ENCODE data around the gene CHCHD10. TPM values are rescaled to one million over a fixed set of nuclear protein-coding genes. Genes with fewer than 3 reads are reported as not detected.

CHCHD10 gene
- total and polyA plus RNA-seq, 2 experiments from 2014 or later, result 1.6 to 22.3 TPM

DNA sequence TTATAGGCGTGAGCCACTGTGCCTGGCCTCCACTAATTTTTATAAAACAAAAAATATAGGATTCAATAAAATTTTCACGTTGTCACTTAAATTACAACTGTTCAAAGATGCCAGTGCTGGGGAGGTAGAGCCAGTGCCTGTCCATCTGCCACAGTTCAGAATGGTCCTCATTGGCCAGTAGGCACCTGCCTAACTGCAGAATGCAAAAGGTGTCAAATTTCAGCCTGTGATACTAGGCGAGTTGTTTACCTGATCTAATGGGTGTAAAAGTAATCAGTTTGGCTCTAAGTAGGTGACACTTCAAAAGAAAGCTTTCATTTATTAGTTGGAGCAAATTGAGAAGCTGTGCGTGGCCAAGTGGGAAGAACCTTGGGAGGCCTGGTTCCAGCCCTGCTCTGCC is 21.3 kb upstream of the CHCHD10 start:
- Histone ChIP-seq H3K36me3 (ENCODE audit: low read depth) (peaks cover 1% of the 10 kb centered on the region; the same call in 1 of the 2 replicates), H3K9ac (no peak overlapping the region), H4K20me1 (ENCODE audit: insufficient read depth) (peaks cover 22% of the 10 kb centered on the region; the same call in 1 of the 2 replicates), H3K27ac (no peak overlapping the region), H3K4me3 (no peak overlapping the region), H3K27me3 (replicated peaks; ENCODE audit: insufficient read depth) (no peaks in the 10 kb centered on the region), H3K9me2 (ENCODE audit: insufficient read depth) (no peaks in the 10 kb centered on the region), H3K79me2 (ENCODE audit: insufficient read depth) (peaks cover 62% of the 10 kb centered on the region), H3F3A (ENCODE audit: insufficient read depth) (peaks cover 10% of the 10 kb centered on the region), H3K9me3 (ENCODE audit: low read depth) (no peaks in the 10 kb centered on the region), H3K4me2 (ENCODE audit: unreplicated experiment) (no peak overlapping the region), H3K4me1 (ENCODE audit: insufficient read depth) (peaks cover 27% of the 10 kb centered on the region), H2AFZ (no peak overlapping the region)
- WGBS, 2 experiments (ENCODE audit: low coverage in 1 of 2, low lambda C conversion rate in 2 of 2, missing lambda C conversion rate in 2 of 2), result 76% methylated on average over 4 of the region's 4 CpGs
- in situ Hi-C loops (cut with MboI), result no loop called here
- TF ChIP-seq EZH2 (IDR thresholded peaks at IDR 0.05; ENCODE audit: insufficient read depth, poor library complexity, severe bottlenecking) (no peak), EZH2phosphoT487 (IDR thresholded peaks at IDR 0.05; ENCODE audit: insufficient read depth, low read depth) (no peak)
- DNase-seq, result no peak

- H2AFZ ChIP-seq, result no peak overlapping the region; the same call in 1 of the 2 replicates
- H3K4me2 ChIP-seq (ENCODE audit: unreplicated experiment), result peak overlapping the region; percentile 89
- peaks cover 56% of the 10 kb centered on the region for H3K79me2 ChIP-seq (ENCODE audit: insufficient read depth)
- peak overlapping the region; percentile 98; the same call in 1 of the 2 replicates for H3K27ac ChIP-seq
- peaks cover 10% of the 10 kb centered on the region for H3F3A ChIP-seq (ENCODE audit: insufficient read depth)
- no peaks in the 10 kb centered on the region for H3K27me3 ChIP-seq (replicated peaks; ENCODE audit: insufficient read depth)
- no peak for DNase-seq
- H3K9me3 ChIP-seq (ENCODE audit: low read depth), result no peaks in the 10 kb centered on the region
- H3K4me3 ChIP-seq, result peak overlapping the region; percentile 93
- H3K9ac ChIP-seq, result peak overlapping the region; percentile 99
- H3K9me2 ChIP-seq (ENCODE audit: insufficient read depth), result no peaks in the 10 kb centered on the region
- H3K4me1 ChIP-seq (ENCODE audit: insufficient read depth), result peaks cover 27% of the 10 kb centered on the region
- no peaks in the 10 kb centered on the region for H3K36me3 ChIP-seq (ENCODE audit: low read depth)
- no peak for TF ChIP-seq EZH2phosphoT487 (IDR thresholded peaks at IDR 0.05; ENCODE audit: insufficient read depth, low read depth)
- no peak for TF ChIP-seq EZH2 (IDR thresholded peaks at IDR 0.05; ENCODE audit: insufficient read depth, poor library complexity, severe bottlenecking)
- peaks cover 22% of the 10 kb centered on the region; the same call in 1 of the 2 replicates for H4K20me1 ChIP-seq (ENCODE audit: insufficient read depth)
- in situ Hi-C loops (cut with MboI), result no loop called here
- 30 to 33% methylated on average over 3 of the region's 3 CpGs for WGBS, 2 experiments (ENCODE audit: low coverage in 1 of 2, low lambda C conversion rate in 2 of 2, missing lambda C conversion rate in 2 of 2)
These were observed 20.1 kb upstream of the CHCHD10 start for GRCh38 chr22:23787910-23788309.

DNA sequence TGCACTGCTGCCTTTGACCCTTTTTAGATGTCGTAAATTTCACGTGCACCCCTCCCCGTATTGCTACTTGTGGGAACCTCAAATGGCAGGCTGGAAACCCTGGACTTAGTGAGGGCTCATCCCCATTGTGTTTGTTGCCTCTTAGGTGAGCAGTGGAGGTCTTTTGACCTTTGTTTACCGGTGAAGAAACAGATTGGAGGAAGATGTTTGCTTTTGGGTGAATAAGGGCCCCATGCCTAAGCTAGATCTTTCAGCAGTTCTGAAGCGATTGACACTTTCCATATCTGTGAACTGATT is 19.8 kb upstream of the CHCHD10 start:
- Histone ChIP-seq H3K4me1 (ENCODE audit: insufficient read depth) (peaks cover 27% of the 10 kb centered on the region), H3K4me3 (peak overlapping the region; percentile 93), H4K20me1 (ENCODE audit: insufficient read depth) (peaks cover 22% of the 10 kb centered on the region; the same call in 1 of the 2 replicates), H3K36me3 (ENCODE audit: low read depth) (no peaks in the 10 kb centered on the region), H3K27ac (peak overlapping the region; percentile 98), H3K27me3 (replicated peaks; ENCODE audit: insufficient read depth) (no peaks in the 10 kb centered on the region), H3K4me2 (ENCODE audit: unreplicated experiment) (peak overlapping the region; percentile 89), H3F3A (ENCODE audit: insufficient read depth) (peaks cover 10% of the 10 kb centered on the region), H3K9me2 (ENCODE audit: insufficient read depth) (no peaks in the 10 kb centered on the region), H3K9me3 (ENCODE audit: low read depth) (no peaks in the 10 kb centered on the region), H2AFZ (peak overlapping the region; percentile 59), H3K79me2 (ENCODE audit: insufficient read depth) (peaks cover 53% of the 10 kb centered on the region), H3K9ac (peak overlapping the region; percentile 99)
- no peak for TF ChIP-seq EZH2 (IDR thresholded peaks at IDR 0.05; ENCODE audit: insufficient read depth, poor library complexity, severe bottlenecking)
- no peak for DNase-seq
- in situ Hi-C loops (cut with MboI), result no loop called here
- WGBS, 2 experiments (ENCODE audit: low coverage in 1 of 2, low lambda C conversion rate in 2 of 2, missing lambda C conversion rate in 2 of 2), result 2 to 3% methylated on average over 5 of the region's 5 CpGs

DNA sequence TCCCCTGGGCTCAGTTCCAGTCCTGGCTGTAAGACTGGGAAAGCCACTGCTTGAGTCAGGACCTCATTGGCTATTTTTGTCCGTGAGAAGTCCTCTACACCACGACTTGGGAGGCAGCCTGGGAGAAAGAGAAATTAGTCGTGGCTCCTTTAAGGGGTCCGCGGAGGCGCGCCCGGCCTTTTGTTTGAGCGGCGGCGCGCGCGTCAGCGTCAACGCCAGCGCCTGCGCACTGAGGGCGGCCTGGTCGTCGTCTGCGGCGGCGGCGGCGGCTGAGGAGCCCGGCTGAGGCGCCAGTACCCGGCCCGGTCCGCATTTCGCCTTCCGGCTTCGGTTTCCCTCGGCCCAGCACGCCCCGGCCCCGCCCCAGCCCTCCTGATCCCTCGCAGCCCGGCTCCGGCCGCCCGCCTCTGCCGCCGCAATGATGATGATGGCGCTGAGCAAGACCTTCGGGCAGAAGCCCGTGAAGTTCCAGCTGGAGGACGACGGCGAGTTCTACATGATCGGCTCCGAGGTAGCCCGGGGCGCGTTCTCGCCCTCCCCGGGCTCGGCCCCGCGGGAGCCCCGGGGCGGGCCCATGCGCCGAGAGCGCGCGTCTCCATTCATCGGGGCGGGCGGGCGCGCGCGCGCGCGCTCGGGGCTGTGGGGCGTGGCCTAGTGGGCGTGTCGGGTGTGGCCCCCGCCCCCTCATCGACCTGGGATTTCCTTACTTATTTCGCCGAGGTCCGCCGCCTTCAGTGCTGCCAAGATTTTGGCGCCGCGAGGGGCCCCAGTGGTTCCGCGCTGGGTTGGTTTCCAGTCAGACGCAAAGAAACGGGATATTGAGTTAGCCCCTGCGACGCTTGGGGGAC is 19.2 kb upstream of the CHCHD10 start, which contains the start of gene SMARCB1:
TSS of gene SMARCB1 (plus strand) at position 215 of the 848 bp plus-strand sequence. CDS start at position 419, 204 bp downstream.
- Histone ChIP-seq H3F3A (ENCODE audit: insufficient read depth) (peaks cover 12% of the 10 kb centered on the region), H3K79me2 (ENCODE audit: insufficient read depth) (peaks cover 47% of the 10 kb centered on the region), H2AFZ (peak within 1 kb of the TSS; percentile 87), H3K9me3 (ENCODE audit: low read depth) (no peaks in the 10 kb centered on the region), H3K27me3 (replicated peaks; ENCODE audit: insufficient read depth) (no peaks in the 10 kb centered on the region), H3K27ac (peak within 1 kb of the TSS; percentile 98), H3K9ac (peak within 1 kb of the TSS; percentile 99), H3K4me1 (ENCODE audit: insufficient read depth) (peaks cover 31% of the 10 kb centered on the region), H3K4me3 (peak within 1 kb of the TSS; percentile 93), H3K9me2 (ENCODE audit: insufficient read depth) (no peaks in the 10 kb centered on the region), H3K36me3 (ENCODE audit: low read depth) (no peaks in the 10 kb centered on the region), H4K20me1 (ENCODE audit: insufficient read depth) (peaks cover 18% of the 10 kb centered on the region; the same call in 1 of the 2 replicates), H3K4me2 (ENCODE audit: unreplicated experiment) (peak within 1 kb of the TSS; percentile 89)
- in situ Hi-C loops (cut with MboI), result no loop called here
- DNase-seq, result peak; percentile 99
- TF ChIP-seq EZH2 (IDR thresholded peaks at IDR 0.05; ENCODE audit: insufficient read depth, poor library complexity, severe bottlenecking), result no peak
- TF ChIP-seq EZH2phosphoT487 (IDR thresholded peaks at IDR 0.05; ENCODE audit: insufficient read depth, low read depth), result no peak
- 1% methylated on average over 60 to 79 of the region's 97 CpGs for WGBS, 2 experiments (ENCODE audit: low coverage in 1 of 2, low lambda C conversion rate in 2 of 2, missing lambda C conversion rate in 2 of 2)

All from GM23248 (cell line).